ENCODE data around the gene BIVM. TPM values are rescaled to one million over a fixed set of nuclear protein-coding genes. Genes with fewer than 3 reads are reported as not detected.

The BIVM gene
- total and polyA plus RNA-seq, 2 experiments from 2014 or later = 3.2 to 4.2 TPM

DNA sequence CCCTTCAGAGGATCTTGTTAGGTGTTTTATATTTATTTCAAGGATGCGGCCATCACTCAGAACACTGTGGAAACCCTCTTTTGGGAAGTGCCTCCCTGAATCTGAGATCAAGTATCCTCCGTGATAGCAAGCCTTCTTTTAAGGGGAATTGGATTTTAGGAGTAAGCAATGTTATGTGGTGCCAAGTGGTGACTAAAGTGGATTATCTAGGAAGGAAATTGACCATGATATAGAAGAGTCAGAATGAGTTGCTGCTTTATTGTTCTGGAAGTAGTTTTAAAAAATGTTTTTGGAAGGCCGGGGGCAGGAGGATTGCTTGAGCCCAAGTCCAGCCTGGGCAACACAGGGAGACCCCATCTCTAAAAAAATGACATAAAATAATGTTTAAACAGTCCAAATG is 53.6 kb downstream of the BIVM start (continued):
- TF ChIP-seq ZNF462 (CRISPR knock-in tag; IDR thresholded peaks at IDR 0.05) (no peak), NANOG (IDR thresholded peaks at IDR 0.05; ENCODE audit: borderline replicate concordance) (no peak), ZNF331 (CRISPR knock-in tag; IDR thresholded peaks at IDR 0.05; ENCODE audit: low read depth) (no peak), EZH2 (IDR thresholded peaks at IDR 0.05; ENCODE audit: low read depth, unreplicated experiment) (no peak), CREB1 (CRISPR knock-in tag; IDR thresholded peaks at IDR 0.05; ENCODE audit: low read depth) (no peak)

GRCh38 chr13:102854675-102855074 is 55.8 kb downstream of the BIVM start:
- H3K36me3 ChIP-seq (ENCODE audit: insufficient read depth) = peaks cover 18% of the 10 kb centered on the region
- H3K27me3 Mint-ChIP-seq (ENCODE audit: insufficient read depth, low read depth, poor library complexity) = no peaks in the 10 kb centered on the region
- no peak for ATAC-seq
- no peaks in the 10 kb centered on the region for H3K4me1 Mint-ChIP-seq
- H4K20me1 ChIP-seq (replicated peaks; ENCODE audit: insufficient read depth) = no peaks in the 10 kb centered on the region
- H3K4me3 Mint-ChIP-seq = no peak overlapping the region
- H3K79me2 ChIP-seq (replicated peaks; ENCODE audit: insufficient read depth) = no peaks in the 10 kb centered on the region
- no peak overlapping the region for H3K4me3 ChIP-seq
- no peaks in the 10 kb centered on the region for H3K27me3 ChIP-seq (ENCODE audit: insufficient read depth)
- no peaks in the 10 kb centered on the region for H3F3A ChIP-seq (replicated peaks; ENCODE audit: low read depth)
- H3K36me3 Mint-ChIP-seq (ENCODE audit: low read depth) = peaks cover 28% of the 10 kb centered on the region
- H3K4me2 ChIP-seq = no peak overlapping the region
- no peak overlapping the region for H2AFZ ChIP-seq
- no peak overlapping the region for H3K27ac ChIP-seq (ENCODE audit: low read depth)
- no peaks in the 10 kb centered on the region for H3K9me3 Mint-ChIP-seq
- DNase-seq (ENCODE audit: low spot score) = no peak
- H3K27ac Mint-ChIP-seq = no peak overlapping the region
- H3K4me1 ChIP-seq (ENCODE audit: insufficient read depth) = no peaks in the 10 kb centered on the region
- H3K9me2 ChIP-seq (ENCODE audit: insufficient read depth) = no peaks in the 10 kb centered on the region
- TF ChIP-seq STAT1 (IDR thresholded peaks at IDR 0.05; ENCODE audit: unreplicated experiment) (no peak), POLR2AphosphoS5 (IDR thresholded peaks at IDR 0.05; ENCODE audit: low read depth) (no peak), EZH2phosphoT487 (IDR thresholded peaks at IDR 0.05; ENCODE audit: unreplicated experiment) (no peak), ETS1 (IDR thresholded peaks at IDR 0.05) (no peak), EZH2 (IDR thresholded peaks at IDR 0.05; ENCODE audit: low read depth, unreplicated experiment) (no peak)
- TF ChIP-seq, protein P1, sequence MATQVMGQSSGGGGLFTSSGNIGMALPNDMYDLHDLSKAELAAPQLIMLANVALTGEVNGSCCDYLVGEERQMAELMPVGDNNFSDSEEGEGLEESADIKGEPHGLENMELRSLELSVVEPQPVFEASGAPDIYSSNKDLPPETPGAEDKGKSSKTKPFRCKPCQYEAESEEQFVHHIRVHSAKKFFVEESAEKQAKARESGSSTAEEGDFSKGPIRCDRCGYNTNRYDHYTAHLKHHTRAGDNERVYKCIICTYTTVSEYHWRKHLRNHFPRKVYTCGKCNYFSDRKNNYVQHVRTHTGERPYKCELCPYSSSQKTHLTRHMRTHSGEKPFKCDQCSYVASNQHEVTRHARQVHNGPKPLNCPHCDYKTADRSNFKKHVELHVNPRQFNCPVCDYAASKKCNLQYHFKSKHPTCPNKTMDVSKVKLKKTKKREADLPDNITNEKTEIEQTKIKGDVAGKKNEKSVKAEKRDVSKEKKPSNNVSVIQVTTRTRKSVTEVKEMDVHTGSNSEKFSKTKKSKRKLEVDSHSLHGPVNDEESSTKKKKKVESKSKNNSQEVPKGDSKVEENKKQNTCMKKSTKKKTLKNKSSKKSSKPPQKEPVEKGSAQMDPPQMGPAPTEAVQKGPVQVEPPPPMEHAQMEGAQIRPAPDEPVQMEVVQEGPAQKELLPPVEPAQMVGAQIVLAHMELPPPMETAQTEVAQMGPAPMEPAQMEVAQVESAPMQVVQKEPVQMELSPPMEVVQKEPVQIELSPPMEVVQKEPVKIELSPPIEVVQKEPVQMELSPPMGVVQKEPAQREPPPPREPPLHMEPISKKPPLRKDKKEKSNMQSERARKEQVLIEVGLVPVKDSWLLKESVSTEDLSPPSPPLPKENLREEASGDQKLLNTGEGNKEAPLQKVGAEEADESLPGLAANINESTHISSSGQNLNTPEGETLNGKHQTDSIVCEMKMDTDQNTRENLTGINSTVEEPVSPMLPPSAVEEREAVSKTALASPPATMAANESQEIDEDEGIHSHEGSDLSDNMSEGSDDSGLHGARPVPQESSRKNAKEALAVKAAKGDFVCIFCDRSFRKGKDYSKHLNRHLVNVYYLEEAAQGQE (IDR thresholded peaks at IDR 0.05; ENCODE audit: unreplicated experiment) = no peak
- TF ChIP-seq, protein P2, sequence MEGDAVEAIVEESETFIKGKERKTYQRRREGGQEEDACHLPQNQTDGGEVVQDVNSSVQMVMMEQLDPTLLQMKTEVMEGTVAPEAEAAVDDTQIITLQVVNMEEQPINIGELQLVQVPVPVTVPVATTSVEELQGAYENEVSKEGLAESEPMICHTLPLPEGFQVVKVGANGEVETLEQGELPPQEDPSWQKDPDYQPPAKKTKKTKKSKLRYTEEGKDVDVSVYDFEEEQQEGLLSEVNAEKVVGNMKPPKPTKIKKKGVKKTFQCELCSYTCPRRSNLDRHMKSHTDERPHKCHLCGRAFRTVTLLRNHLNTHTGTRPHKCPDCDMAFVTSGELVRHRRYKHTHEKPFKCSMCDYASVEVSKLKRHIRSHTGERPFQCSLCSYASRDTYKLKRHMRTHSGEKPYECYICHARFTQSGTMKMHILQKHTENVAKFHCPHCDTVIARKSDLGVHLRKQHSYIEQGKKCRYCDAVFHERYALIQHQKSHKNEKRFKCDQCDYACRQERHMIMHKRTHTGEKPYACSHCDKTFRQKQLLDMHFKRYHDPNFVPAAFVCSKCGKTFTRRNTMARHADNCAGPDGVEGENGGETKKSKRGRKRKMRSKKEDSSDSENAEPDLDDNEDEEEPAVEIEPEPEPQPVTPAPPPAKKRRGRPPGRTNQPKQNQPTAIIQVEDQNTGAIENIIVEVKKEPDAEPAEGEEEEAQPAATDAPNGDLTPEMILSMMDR (conservative IDR thresholded peaks at IDR 0.05; ENCODE audit: low read depth in 2 of 2) = no peak
